Neural cell (in vitro differentiated cells): ENCODE data around the gene CREB3L1.

Source experiments
- EZH2 ChIP-seq: fragments of 200-600, 300-800 bp; shearing (Covaris generic), sonication (generic); IDR thresholded peaks from 2 replicates; pipeline ENCODE4 v1.6.1; 2014; ENCODE audit warnings: antibody characterized with exemption, low read length, borderline replicate concordance, mild to moderate bottlenecking; ENCODE audit not compliant: insufficient read depth, poor library complexity, severe bottlenecking
- POLR2AphosphoS5 ChIP-seq: IDR thresholded peaks from 2 replicates; pipeline ENCODE4 v1.6.1; 2012
- TAF1 ChIP-seq: IDR thresholded peaks from 2 replicates; pipeline ENCODE4 v1.6.1; 2012; ENCODE audit warnings: low read depth
- TF ChIP-seq, protein P1 (sequence below): fragments of 450-650 bp; IDR thresholded peaks from 2 replicates; pipeline ENCODE4 v1.5.1; 2014; ENCODE audit warnings: antibody characterized with exemption, mild to moderate bottlenecking, moderate library complexity; ENCODE audit not compliant: poor library complexity, severe bottlenecking
- TF ChIP-seq, protein P2 (sequence below): IDR thresholded peaks from 2 replicates; pipeline ENCODE4 v1.6.1; 2012; ENCODE audit warnings: borderline replicate concordance

DNA sequence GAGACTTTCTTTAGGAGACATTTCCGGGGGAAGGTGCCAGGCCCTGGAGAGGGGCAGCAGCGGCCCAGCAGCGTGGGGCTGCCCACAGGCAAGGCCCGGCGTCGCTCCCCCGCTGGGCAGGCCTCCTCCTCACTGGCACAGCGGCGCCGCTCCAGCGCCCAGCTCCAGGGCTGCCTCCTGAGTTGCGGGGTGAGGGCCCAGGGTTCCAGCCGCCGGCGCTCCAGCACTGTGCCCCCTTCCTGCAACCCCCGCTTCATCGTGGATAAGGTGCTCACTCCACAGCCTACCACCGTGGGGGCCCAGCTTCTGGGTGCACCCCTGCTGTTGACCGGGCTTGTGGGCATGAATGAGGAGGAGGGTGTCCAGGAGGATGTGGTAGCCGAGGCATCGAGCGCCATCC lies 88.8 kb downstream of the CREB3L1 start:
- TF ChIP-seq, protein P1, sequence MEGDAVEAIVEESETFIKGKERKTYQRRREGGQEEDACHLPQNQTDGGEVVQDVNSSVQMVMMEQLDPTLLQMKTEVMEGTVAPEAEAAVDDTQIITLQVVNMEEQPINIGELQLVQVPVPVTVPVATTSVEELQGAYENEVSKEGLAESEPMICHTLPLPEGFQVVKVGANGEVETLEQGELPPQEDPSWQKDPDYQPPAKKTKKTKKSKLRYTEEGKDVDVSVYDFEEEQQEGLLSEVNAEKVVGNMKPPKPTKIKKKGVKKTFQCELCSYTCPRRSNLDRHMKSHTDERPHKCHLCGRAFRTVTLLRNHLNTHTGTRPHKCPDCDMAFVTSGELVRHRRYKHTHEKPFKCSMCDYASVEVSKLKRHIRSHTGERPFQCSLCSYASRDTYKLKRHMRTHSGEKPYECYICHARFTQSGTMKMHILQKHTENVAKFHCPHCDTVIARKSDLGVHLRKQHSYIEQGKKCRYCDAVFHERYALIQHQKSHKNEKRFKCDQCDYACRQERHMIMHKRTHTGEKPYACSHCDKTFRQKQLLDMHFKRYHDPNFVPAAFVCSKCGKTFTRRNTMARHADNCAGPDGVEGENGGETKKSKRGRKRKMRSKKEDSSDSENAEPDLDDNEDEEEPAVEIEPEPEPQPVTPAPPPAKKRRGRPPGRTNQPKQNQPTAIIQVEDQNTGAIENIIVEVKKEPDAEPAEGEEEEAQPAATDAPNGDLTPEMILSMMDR = no peak
- TF ChIP-seq EZH2 = no peak
- TF ChIP-seq, protein P2, sequence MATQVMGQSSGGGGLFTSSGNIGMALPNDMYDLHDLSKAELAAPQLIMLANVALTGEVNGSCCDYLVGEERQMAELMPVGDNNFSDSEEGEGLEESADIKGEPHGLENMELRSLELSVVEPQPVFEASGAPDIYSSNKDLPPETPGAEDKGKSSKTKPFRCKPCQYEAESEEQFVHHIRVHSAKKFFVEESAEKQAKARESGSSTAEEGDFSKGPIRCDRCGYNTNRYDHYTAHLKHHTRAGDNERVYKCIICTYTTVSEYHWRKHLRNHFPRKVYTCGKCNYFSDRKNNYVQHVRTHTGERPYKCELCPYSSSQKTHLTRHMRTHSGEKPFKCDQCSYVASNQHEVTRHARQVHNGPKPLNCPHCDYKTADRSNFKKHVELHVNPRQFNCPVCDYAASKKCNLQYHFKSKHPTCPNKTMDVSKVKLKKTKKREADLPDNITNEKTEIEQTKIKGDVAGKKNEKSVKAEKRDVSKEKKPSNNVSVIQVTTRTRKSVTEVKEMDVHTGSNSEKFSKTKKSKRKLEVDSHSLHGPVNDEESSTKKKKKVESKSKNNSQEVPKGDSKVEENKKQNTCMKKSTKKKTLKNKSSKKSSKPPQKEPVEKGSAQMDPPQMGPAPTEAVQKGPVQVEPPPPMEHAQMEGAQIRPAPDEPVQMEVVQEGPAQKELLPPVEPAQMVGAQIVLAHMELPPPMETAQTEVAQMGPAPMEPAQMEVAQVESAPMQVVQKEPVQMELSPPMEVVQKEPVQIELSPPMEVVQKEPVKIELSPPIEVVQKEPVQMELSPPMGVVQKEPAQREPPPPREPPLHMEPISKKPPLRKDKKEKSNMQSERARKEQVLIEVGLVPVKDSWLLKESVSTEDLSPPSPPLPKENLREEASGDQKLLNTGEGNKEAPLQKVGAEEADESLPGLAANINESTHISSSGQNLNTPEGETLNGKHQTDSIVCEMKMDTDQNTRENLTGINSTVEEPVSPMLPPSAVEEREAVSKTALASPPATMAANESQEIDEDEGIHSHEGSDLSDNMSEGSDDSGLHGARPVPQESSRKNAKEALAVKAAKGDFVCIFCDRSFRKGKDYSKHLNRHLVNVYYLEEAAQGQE = no peak
- no peak for TF ChIP-seq TAF1
- TF ChIP-seq POLR2AphosphoS5 = no peak
